Activated CD4-positive, alpha-beta memory T cell treated with anti-CD3 and anti-CD28 coated beads for 36 hours (primary cell): ENCODE results near the gene SNAP29. TPM values are rescaled to one million over a fixed set of nuclear protein-coding genes. Genes with fewer than 3 reads are reported as not detected.

Experiments
- CTCF ChIA-PET: fragments of 350-600 bp; sonication (Branson Sonifier 250); formaldehyde crosslinking; loops from one replicate; lab custom pipeline; 2021; ENCODE audit warnings: antibody characterized with exemption, inconsistent platforms; lab: Charles Lee
- POLR2A ChIA-PET: fragments of 350-600 bp; sonication (Branson Sonifier 250); formaldehyde crosslinking; loops from one replicate; lab custom pipeline; 2021; ENCODE audit warnings: antibody characterized with exemption; lab: Charles Lee
- DNase-seq: peaks from one replicate; pipeline ENCODE4 v3.0.0-alpha.2; 2020
- H3K27ac Mint-ChIP-seq: one replicate; pipeline ENCODE4 v1.8.0; 2021; ENCODE audit warnings: mixed read lengths
- H3K27me3 Mint-ChIP-seq: one replicate; pipeline ENCODE4 v1.8.0; 2021; ENCODE audit warnings: mixed read lengths
- H3K36me3 Mint-ChIP-seq: one replicate; pipeline ENCODE4 v1.8.0; 2021; ENCODE audit warnings: mixed read lengths
- H3K4me1 Mint-ChIP-seq: one replicate; pipeline ENCODE4 v1.8.0; 2021; ENCODE audit warnings: low read depth, mixed read lengths
- H3K4me3 Mint-ChIP-seq: one replicate; pipeline ENCODE4 v1.8.0; 2021; ENCODE audit warnings: mild to moderate bottlenecking, mixed read lengths
- H3K9me3 Mint-ChIP-seq: one replicate; pipeline ENCODE4 v1.8.0; 2021; ENCODE audit warnings: mixed read lengths
- intact Hi-C: fragments of 100-400 bp; cut with micrococcal nuclease; formaldehyde crosslinking; loops from one replicate; pipeline ENCODE4 v1.15.1; 2023
- total RNA-seq, 2 experiments: library from RNA; stranded (reverse); gene quantifications; one replicate each; pipeline ENCODE4 v1.2.3, GENCODE V29; 2021

Gene SNAP29
- total RNA-seq, 2 experiments from 2014 or later: 28.2 to 29.1 TPM

- Mint-ChIP-seq H3K9me3 (no peaks in the 10 kb centered on the region), H3K4me3 (no peak overlapping the region), H3K27ac (no peak overlapping the region), H3K4me1 (peaks cover 39% of the 10 kb centered on the region), H3K36me3 (no peaks in the 10 kb centered on the region), H3K27me3 (no peaks in the 10 kb centered on the region)
- no peak for DNase-seq
- POLR2A ChIA-PET: no interaction called here
- intact Hi-C loops: no loop called here
- CTCF ChIA-PET: interaction anchor here (0.6 kb wide), 1 partner anchor 21 kb away, joined by 3 read pairs; no protein-coding TSS in a partner anchor
Measured at GRCh38 chr22:20839837-20840645, 18.8 kb upstream of the SNAP29 start.

DNA sequence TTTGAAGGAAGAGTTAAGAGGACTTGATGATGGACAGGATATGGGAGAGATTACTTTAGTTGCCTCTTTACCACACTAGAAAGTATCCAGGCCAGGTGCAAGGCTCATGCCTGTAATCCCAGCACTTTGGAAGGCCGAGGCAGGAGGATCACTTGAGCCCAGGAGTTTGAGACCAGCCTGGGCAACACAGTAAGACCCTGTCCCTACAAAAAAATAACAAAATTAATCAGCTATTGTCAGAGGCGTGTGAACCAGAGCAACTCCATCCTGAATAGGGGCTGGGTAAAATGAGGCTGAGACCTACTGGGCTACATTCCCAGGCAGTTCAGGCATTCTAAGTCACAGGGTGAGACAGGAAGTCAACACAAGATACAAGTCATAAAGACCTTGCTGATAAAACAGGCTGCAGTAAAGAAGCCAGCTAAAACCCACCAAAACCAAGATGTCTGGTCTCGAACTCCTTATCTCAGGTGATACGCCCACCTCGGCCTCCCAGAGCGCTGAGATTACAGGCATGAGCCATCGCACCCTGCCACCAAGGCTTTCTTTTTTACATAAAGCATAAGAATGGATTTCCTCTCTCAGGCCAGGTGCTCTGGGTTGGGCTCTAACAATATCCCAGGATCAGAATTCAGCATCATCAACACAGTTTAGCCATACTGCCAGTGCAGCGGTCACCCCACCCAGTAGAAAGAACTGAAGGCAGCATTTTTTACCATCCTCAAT lies 18.0 kb upstream of the SNAP29 start:
- peak; percentile 43 for DNase-seq
- ChIA-PET CTCF (no interaction called here), POLR2A (no interaction called here)
- Mint-ChIP-seq H3K36me3 (no peaks in the 10 kb centered on the region), H3K4me3 (no peak overlapping the region), H3K9me3 (no peaks in the 10 kb centered on the region), H3K27me3 (no peaks in the 10 kb centered on the region), H3K4me1 (peaks cover 44% of the 10 kb centered on the region), H3K27ac (no peak overlapping the region)
- intact Hi-C loops: no loop called here

DNA sequence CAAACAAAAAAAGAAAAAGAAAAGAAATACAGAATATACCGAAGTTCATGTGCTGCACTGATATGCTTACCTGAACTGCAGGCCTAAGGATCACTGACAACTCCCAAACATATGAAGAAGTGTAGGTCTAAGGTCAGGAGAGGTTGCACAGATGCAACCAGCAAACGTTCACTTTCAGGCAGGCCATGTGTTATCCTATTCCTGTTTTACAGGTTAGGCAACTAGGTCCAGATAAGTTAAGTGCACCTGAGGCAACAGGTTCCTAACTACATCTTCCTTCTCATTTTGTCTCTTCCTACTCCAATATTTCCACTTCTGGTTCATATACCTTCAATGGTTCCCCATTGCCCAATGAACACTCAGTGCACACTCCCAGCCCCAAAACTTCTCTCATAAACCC lies 15.3 kb upstream of the SNAP29 start:
- no peak for DNase-seq
- POLR2A ChIA-PET: no interaction called here
- CTCF ChIA-PET: no interaction called here
- Mint-ChIP-seq H3K36me3 (no peaks in the 10 kb centered on the region), H3K4me3 (no peak overlapping the region), H3K9me3 (no peaks in the 10 kb centered on the region), H3K4me1 (peaks cover 51% of the 10 kb centered on the region), H3K27ac (no peak overlapping the region), H3K27me3 (no peaks in the 10 kb centered on the region)
- intact Hi-C loops: no loop called here

- intact Hi-C loops: no loop called here
- H3K4me3 Mint-ChIP-seq: no peak overlapping the region
Measured at GRCh38 chr22:20844055-20845037, 14.5 kb upstream of the SNAP29 start.

DNA sequence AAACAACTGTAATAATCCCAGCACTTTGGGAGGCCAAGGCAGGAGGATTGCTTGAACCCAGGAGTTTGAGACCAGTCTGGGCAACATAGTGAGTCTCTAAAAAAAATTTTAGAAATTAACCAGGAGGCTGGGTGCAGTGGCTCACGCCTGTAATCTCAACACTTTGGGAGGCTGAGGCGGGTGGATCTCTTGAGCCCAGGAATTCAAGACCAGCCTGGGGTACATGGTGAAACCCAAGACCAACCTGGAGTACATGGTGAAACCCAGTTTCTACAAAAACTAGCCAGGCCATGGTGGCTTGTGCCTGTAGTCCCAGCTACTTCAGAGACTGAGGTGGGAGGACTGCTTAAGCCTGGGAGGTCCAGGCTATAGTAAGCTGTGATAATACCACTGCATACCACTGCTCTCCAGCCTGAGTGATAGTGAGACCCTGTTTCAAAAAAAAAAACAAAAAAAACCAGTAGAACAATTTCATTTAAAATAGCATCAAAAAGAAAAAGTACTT lies 11.4 kb upstream of the SNAP29 start:
- Mint-ChIP-seq H3K4me1 (peaks cover 39% of the 10 kb centered on the region), H3K4me3 (no peak overlapping the region), H3K27me3 (no peaks in the 10 kb centered on the region), H3K36me3 (no peaks in the 10 kb centered on the region), H3K27ac (no peak overlapping the region), H3K9me3 (no peaks in the 10 kb centered on the region)
- CTCF ChIA-PET: no interaction called here
- intact Hi-C loops: no loop called here
- DNase-seq: no peak
- POLR2A ChIA-PET: no interaction called here

More at GRCh38 chr22:20844055-20845037, 14.5 kb upstream of the SNAP29 start:
- H3K4me1 Mint-ChIP-seq: peaks cover 57% of the 10 kb centered on the region
- no peaks in the 10 kb centered on the region for H3K36me3 Mint-ChIP-seq
- H3K9me3 Mint-ChIP-seq: no peaks in the 10 kb centered on the region
- POLR2A ChIA-PET: no interaction called here
- H3K27ac Mint-ChIP-seq: no peak overlapping the region
- H3K27me3 Mint-ChIP-seq: no peaks in the 10 kb centered on the region
- CTCF ChIA-PET: no interaction called here
- no peak for DNase-seq

DNA sequence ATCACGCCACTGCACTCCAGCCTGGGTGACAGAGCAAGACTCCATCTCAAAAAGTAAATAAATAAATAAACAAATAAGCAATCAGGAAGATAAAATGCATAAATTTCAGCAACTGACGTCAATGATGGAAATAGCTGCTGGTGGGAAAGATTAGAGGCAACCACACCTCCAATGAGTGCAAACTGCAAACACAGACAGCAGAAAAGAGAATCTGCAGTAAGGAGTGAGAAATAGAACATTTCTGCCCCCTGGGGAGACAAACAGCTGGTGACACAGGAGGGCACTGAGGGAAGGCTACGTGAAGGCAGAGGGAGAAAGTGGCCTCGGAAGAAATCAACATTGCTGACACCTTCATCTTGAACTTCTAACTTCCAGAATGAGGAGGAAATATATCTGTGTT lies 6.7 kb upstream of the SNAP29 start:
- intact Hi-C loops: no loop called here
- no peaks in the 10 kb centered on the region for H3K36me3 Mint-ChIP-seq
- H3K27me3 Mint-ChIP-seq: no peaks in the 10 kb centered on the region
- no peak for DNase-seq
- H3K9me3 Mint-ChIP-seq: no peaks in the 10 kb centered on the region
- H3K27ac Mint-ChIP-seq: no peak overlapping the region
- H3K4me1 Mint-ChIP-seq: peaks cover 45% of the 10 kb centered on the region
- no peak overlapping the region for H3K4me3 Mint-ChIP-seq
- POLR2A ChIA-PET: no interaction called here
- CTCF ChIA-PET: no interaction called here

DNA sequence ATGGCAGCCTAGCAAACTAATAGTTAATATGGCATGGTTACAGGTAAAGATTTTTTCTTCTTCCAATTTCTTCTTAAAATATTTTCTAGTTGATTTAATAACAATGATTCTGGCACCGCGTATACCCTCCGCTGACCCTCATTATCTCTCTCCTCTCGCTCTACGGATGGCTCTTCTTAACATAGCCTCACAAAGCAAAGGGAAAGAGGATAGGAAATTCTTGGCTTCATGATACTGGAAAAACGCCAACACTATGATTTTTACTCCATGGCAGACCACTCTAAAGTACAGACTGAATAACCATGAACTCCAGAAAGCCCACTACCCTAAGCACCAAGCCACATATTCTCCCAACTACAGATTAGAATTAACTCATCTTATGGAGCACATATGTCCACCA lies 6.3 kb upstream of the SNAP29 start:
- ChIA-PET POLR2A (no interaction called here), CTCF (no interaction called here)
- intact Hi-C loops: no loop called here
- Mint-ChIP-seq H3K27me3 (no peaks in the 10 kb centered on the region), H3K4me1 (peaks cover 48% of the 10 kb centered on the region), H3K9me3 (no peaks in the 10 kb centered on the region), H3K4me3 (no peak overlapping the region), H3K36me3 (no peaks in the 10 kb centered on the region), H3K27ac (no peak overlapping the region)
- no peak for DNase-seq

- CTCF ChIA-PET: no interaction called here
- Mint-ChIP-seq H3K9me3 (no peaks in the 10 kb centered on the region), H3K4me3 (no peak overlapping the region), H3K27me3 (no peaks in the 10 kb centered on the region), H3K4me1 (peaks cover 48% of the 10 kb centered on the region), H3K27ac (no peak overlapping the region), H3K36me3 (no peaks in the 10 kb centered on the region)
- intact Hi-C loops: no loop called here
- POLR2A ChIA-PET: no interaction called here
- DNase-seq: no peak
Measured at GRCh38 chr22:20853236-20853660, 5.6 kb upstream of the SNAP29 start.

DNA sequence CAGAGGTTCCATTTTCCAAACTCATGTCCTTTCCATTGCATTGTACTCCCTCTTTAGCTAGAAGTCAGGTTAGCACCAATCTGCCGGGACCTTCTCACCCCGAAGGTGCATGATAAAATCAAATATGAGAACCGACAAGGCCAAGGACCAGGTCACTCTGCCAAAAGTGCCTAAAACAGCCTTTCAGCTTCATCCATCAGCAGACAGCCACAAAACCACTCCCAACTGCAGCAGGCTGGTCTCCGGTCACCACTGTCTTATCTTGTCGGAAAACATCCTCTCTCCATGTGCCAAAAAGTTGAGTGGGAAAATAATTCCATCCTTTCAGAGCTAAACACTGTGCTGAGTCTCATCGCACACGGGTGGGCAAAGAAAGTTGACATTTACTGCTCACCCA lies 1.6 kb upstream of the SNAP29 start:
- Mint-ChIP-seq H3K27ac (no peak overlapping the region), H3K27me3 (no peaks in the 10 kb centered on the region), H3K36me3 (peaks cover 3% of the 10 kb centered on the region), H3K4me1 (peaks cover 52% of the 10 kb centered on the region), H3K9me3 (no peaks in the 10 kb centered on the region), H3K4me3 (peak overlapping the region; percentile 86)
- ChIA-PET POLR2A (no interaction called here), CTCF (interaction anchor here (0.7 to 2.0 kb wide), 2 partner anchors 29 to 74 kb away, joined by 3 to 7 read pairs; no protein-coding TSS in a partner anchor)
- DNase-seq: no peak
- intact Hi-C loops: no loop called here

DNA sequence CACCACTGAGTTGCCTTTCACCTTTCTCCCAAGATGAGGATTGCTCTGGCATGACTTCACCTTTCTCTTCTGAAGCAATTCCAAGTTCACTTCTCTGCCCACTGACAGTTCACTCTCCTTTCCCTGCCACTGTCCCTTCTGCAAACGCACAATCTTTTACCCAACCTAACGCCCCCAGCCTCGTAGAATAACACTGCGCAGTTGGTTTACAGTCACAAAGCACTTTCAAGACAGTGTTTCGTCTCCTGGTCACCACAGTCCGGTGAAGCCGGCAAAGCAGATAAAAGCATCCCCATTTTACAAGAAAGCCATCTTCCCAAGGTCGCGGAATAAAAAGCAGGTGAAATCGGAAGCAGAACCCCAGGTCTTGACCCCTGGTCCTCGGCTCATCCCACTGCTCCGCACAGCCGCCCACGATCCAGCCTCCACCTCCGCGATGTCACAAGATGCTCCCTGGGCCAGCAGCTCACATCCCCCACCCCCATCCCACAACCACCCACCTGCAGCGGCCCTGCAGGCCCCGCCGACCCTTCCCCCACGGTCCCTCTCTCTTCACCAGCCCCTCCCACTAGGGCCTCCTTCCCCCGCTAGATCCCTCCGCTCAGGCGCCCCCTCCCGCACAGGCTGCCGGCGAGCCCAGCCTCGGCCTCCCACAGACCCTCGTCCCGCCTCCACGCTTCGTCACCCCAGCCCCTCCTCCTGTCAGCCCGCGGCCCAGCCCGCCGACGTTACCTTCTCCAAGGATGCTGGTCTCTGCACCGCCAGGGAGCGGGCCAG lies 781 bp upstream of the SNAP29 start:
- intact Hi-C loops: loop anchor here (1.0 kb wide), 1 partner anchor 59 kb away; the partner anchor contains the start of gene CRKL
- no peaks in the 10 kb centered on the region for H3K9me3 Mint-ChIP-seq
- peaks cover 4% of the 10 kb centered on the region for H3K36me3 Mint-ChIP-seq
- H3K27me3 Mint-ChIP-seq: no peaks in the 10 kb centered on the region
- H3K27ac Mint-ChIP-seq: peak overlapping the region; percentile 38
- peak; percentile 89 for DNase-seq
- ChIA-PET CTCF (no interaction called here), POLR2A (no interaction called here)
- H3K4me3 Mint-ChIP-seq: peak overlapping the region; percentile 86
- peaks cover 53% of the 10 kb centered on the region for H3K4me1 Mint-ChIP-seq

DNA sequence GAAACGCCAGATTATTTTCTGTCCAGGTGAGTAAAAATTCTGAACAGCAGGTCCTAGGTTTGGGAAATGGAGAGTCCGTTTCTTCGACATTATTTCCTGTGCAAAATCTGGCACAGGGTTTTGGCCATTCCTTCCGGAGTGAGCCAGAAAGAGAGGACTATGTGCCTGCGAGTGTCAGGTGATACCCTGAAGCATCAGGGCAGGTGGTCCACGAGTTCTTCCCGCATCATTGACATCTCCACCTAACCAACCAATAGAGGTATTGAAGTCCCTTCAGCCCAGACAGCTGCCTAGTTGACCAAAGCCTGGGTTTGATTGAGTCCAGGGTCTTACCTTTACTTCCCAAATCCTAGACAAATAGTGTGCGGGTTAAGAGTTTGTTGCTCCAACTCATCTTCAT lies 808 bp downstream of the SNAP29 start:
- H3K4me3 Mint-ChIP-seq: peak overlapping the region; percentile 86
- H3K9me3 Mint-ChIP-seq: no peaks in the 10 kb centered on the region
- peaks cover 48% of the 10 kb centered on the region for H3K4me1 Mint-ChIP-seq
- no peaks in the 10 kb centered on the region for H3K27me3 Mint-ChIP-seq
- POLR2A ChIA-PET: interaction anchor here (0.7 kb wide), 1 partner anchor 9 kb away, joined by 3 read pairs; no protein-coding TSS in a partner anchor
- peaks cover 4% of the 10 kb centered on the region for H3K36me3 Mint-ChIP-seq
- CTCF ChIA-PET: no interaction called here
- intact Hi-C loops: no loop called here
- DNase-seq: no peak
- H3K27ac Mint-ChIP-seq: peak overlapping the region; percentile 45
